HepG2 (cell line): Measurements from ENCODE around the gene EFNA2. TPM values are rescaled to one million over a fixed set of nuclear protein-coding genes. Genes with fewer than 3 reads are reported as not detected.

Source experiments
- ATAC-seq: fragments of 200-7000 bp; cut with Tn5 transposase; 3 replicates; pipeline ENCODE4 v1.9.1; 2020; ENCODE audit warnings: mild to moderate bottlenecking, moderate library complexity
- BruUV-seq: library from RNA; stranded (reverse); fragments of 400-500 nt; replicated peaks from 2 replicates; lab custom pipeline; 2021; lab: Mats Ljungman, UMichigan
- CTCF ChIA-PET: fragments of 300-600 bp; formaldehyde crosslinking; extraction: SDS; loops from one replicate; lab custom pipeline; 2021; ENCODE audit warnings: low total read pairs, inconsistent platforms, low intra/inter-chr PET ratio; lab: Yijun Ruan, JAX
- POLR2A ChIA-PET: fragments of 350-600 bp; sonication (Branson Sonifier 250); formaldehyde crosslinking; loops from one replicate; lab custom pipeline; 2020; ENCODE audit warnings: antibody characterized with exemption, inconsistent platforms; lab: Yijun Ruan, JAX
- DNase-seq: peaks from one replicate; pipeline ENCODE4 v3.0.0-alpha.2; 2015; ENCODE audit warnings: low spot score
- FAIRE-seq: peaks from 3 replicates; lab custom pipeline; 2011; peaks lifted over from hg19 to GRCh38; lab: Jason Lieb, UNC
- H2AFZ ChIP-seq: one replicate; pipeline ENCODE4 v1.6.1; 2011; ENCODE audit warnings: low read length, inconsistent platforms
- H3K27ac ChIP-seq: fragments of 300-600 bp; 3 replicates; pipeline ENCODE4 v1.8.0; 2011; ENCODE audit warnings: mixed run types, mild to moderate bottlenecking, mixed read lengths, low read length, inconsistent platforms; ENCODE audit not compliant: insufficient read depth; ENCODE audit errors: extremely low read length
- H3K27me3 ChIP-seq, 2 experiments: fragments of 200-600 bp in 1 of 2; 2 replicates in 1 of 2; 3 replicates in 1 of 2; pipeline versions ENCODE4 v1.6.0 to v1.8.0; 2011; ENCODE audit warnings: low read length in 2 of 2, mild to moderate bottlenecking in 2 of 2, moderate library complexity in 2 of 2, inconsistent platforms in 1 of 2; ENCODE audit not compliant: insufficient read depth in 2 of 2, control insufficient read depth in 1 of 2
- H3K36me3 ChIP-seq, 2 experiments: fragments of 200-600 bp in 1 of 2; replicated peaks in 1 of 2; 2 replicates in 1 of 2; 3 replicates in 1 of 2; pipeline versions ENCODE4 v1.5.1 to v1.8.0; 2011; ENCODE audit warnings: low read length in 2 of 2, inconsistent platforms in 1 of 2; ENCODE audit not compliant: insufficient read depth in 2 of 2, control insufficient read depth in 1 of 2
- H3K4me1 ChIP-seq: 2 replicates; pipeline ENCODE4 v1.5.1; 2012; ENCODE audit warnings: low read length, inconsistent platforms; ENCODE audit not compliant: insufficient read depth
- H3K4me2 ChIP-seq: 2 replicates; pipeline ENCODE4 v1.6.0; 2011; ENCODE audit warnings: low read depth, low read length, inconsistent platforms
- H3K4me3 ChIP-seq, 3 experiments: fragments of 200-600 bp in 1 of 3; sonication (generic), shearing (Covaris generic) in 1 of 3; replicated peaks in 1 of 3; 2 replicates each; pipeline ENCODE4 v1.5.1; 2011 to 2016; ENCODE audit warnings: low read length in 3 of 3, inconsistent platforms in 2 of 3, low read depth in 2 of 3, mild to moderate bottlenecking in 2 of 3, control low read depth in 1 of 3, mixed read lengths in 1 of 3; ENCODE audit not compliant: insufficient read depth in 1 of 3
- H3K79me2 ChIP-seq: one replicate; pipeline ENCODE4 v1.6.1; 2011; ENCODE audit warnings: low read length, inconsistent platforms; ENCODE audit not compliant: insufficient read depth
- H3K9ac ChIP-seq: 2 replicates; pipeline ENCODE4 v1.6.0; 2011; ENCODE audit warnings: mild to moderate bottlenecking, low read depth, low read length, inconsistent platforms; ENCODE audit not compliant: insufficient read depth
- H3K9me3 ChIP-seq: 2 replicates; pipeline ENCODE4 v1.5.1; 2012; ENCODE audit warnings: mild to moderate bottlenecking, low read length
- H4K20me1 ChIP-seq: 2 replicates; pipeline ENCODE4 v1.6.0; 2011; ENCODE audit warnings: inconsistent platforms, mild to moderate bottlenecking, low read length, moderate library complexity; ENCODE audit not compliant: insufficient read depth
- AGO2 ChIP-seq: fragments of 200-400 bp; formaldehyde crosslinking; optimal IDR thresholded peaks from 2 replicates; pipeline ENCODE3; 2017; ENCODE audit warnings: mild to moderate bottlenecking, low read depth, low read length, moderate library complexity
- EED ChIP-seq: sonication (generic); formaldehyde crosslinking; IDR thresholded peaks from 2 replicates; pipeline ENCODE4 v1.5.0; 2020; ENCODE audit warnings: mild to moderate bottlenecking, missing genetic modification reagents
- JUND ChIP-seq: sonication (generic); formaldehyde crosslinking; IDR thresholded peaks from 2 replicates; pipeline ENCODE4 v1.8.0; 2022; ENCODE audit warnings: mild to moderate bottlenecking, missing genetic modification reagents
- KAT8 ChIP-seq: IDR thresholded peaks from 2 replicates; pipeline ENCODE4 v1.6.1; 2016; ENCODE audit warnings: missing genetic modification reagents, missing compliant biosample characterization
- SP1 ChIP-seq, 2 experiments: fragments of 450-650 bp in 1 of 2; sonication (generic) in 1 of 2; formaldehyde crosslinking in 1 of 2; IDR thresholded peaks; 2 replicates each; pipeline versions ENCODE4 v1.4.0 to v1.6.1; 2016 to 2020; ENCODE audit warnings: missing genetic modification reagents in 1 of 2
- ZNF251 ChIP-seq: sonication (generic); formaldehyde crosslinking; IDR thresholded peaks from 2 replicates; pipeline ENCODE4 v1.9.0; 2021; ENCODE audit warnings: mild to moderate bottlenecking, missing genetic modification reagents
- WGBS: methylation state at CpG from one replicate; pipeline ENCODE4 v1.1.6; 2017; ENCODE audit warnings: low lambda C conversion rate; 5-methylcytosine and 5-hydroxymethylcytosine counted together
- in situ Hi-C: cut with HindIII; loops from 2 replicates; pipeline ENCODE4 v1.10.0; 2017; ENCODE audit warnings: low pct_unique_long_range_greater_than_20kb; ENCODE audit not compliant: extremely low pct_ligation_motif_present
- intact Hi-C: fragments of 100-400 bp; cut with micrococcal nuclease; formaldehyde crosslinking; loops from one replicate; pipeline ENCODE4 v1.10.0; 2022; ENCODE audit not compliant: unreplicated experiment
- polyA plus RNA-seq, 8 experiments: library from polyadenylated mRNA; depleted of rRNA in 3 of 8; stranded (reverse) in 7 of 8; unstranded in 1 of 8; fragments of >200 nt; fragmentation: Illumina TruSeq in 4 of 8; extraction: Trizol in 4 of 8; gene quantifications; 2 replicates each; pipeline versions ENCODE4 v1.2.1 to v1.2.3, GENCODE V29; 2011 to 2016; ENCODE audit warnings: low read depth in 4 of 8, missing spikeins in 1 of 8, mixed read lengths in 1 of 8; ENCODE audit not compliant: insufficient read depth in 1 of 8
- total RNA-seq, 5 experiments: library from RNA; depleted of rRNA; stranded (reverse); fragments of >200 nt; fragmentation: Illumina TruSeq; extraction: Trizol; gene quantifications; 2 replicates each; pipeline ENCODE4 v1.2.3, GENCODE V29; 2016; ENCODE audit warnings: low read depth in 1 of 5
- TF ChIP-seq, protein P1 (sequence below): sonication (generic); formaldehyde crosslinking; IDR thresholded peaks from 2 replicates; pipeline ENCODE4 v1.4.0; 2020; ENCODE audit warnings: missing genetic modification reagents, borderline replicate concordance

EFNA2 gene
- total and polyA plus RNA-seq, 2 of the 13 experiments (the other 11 are each of a cell fraction or from before 2014, with no cell fraction given): 6.0 to 9.9 TPM

DNA sequence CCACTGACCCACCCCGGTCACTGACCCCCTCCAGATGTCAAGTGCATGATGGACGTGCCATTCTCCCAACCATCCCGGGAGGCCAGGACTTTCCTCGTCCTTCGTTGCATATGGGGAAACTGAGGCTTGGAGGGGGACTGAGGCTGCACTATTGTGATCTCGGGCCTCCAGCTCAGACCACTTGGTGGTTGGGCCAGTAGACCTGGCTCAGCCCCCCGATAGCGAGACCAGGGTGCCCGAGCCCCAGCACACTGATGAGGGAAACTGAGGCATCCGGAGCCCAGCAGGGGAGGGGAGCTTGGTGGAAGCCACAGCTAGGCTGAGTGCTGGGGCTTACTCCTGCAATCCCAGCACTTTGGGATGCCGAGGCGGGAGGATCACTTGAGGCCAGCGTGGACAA lies 10.4 kb downstream of the EFNA2 start:
- BruUV-seq: no TSS peak
- in situ Hi-C loops (no loop called here), intact Hi-C loops (no loop called here)
- WGBS: 98% methylated on average over 11 of the region's 13 CpGs
- ChIA-PET CTCF (no interaction called here), POLR2A (no interaction called here)
- Histone ChIP-seq H2AFZ (no peak overlapping the region), H3K9me3 (no peaks in the 10 kb centered on the region), H3K27me3 (no peaks in the 10 kb centered on the region), H3K9ac (no peak overlapping the region), H3K4me3 (no peak overlapping the region), H3K79me2 (peaks cover 8% of the 10 kb centered on the region), H3K36me3 (peaks cover 0 to 2% of the 10 kb centered on the region in 2 experiments; a peak in 2 of 5 replicates), H3K4me1 (peaks cover 19% of the 10 kb centered on the region), H4K20me1 (no peaks in the 10 kb centered on the region), H3K4me2 (no peak overlapping the region), H3K27ac (no peak overlapping the region)
- ATAC-seq (no peak), FAIRE-seq (no peak), DNase-seq (no peak)
- TF ChIP-seq, protein P1, sequence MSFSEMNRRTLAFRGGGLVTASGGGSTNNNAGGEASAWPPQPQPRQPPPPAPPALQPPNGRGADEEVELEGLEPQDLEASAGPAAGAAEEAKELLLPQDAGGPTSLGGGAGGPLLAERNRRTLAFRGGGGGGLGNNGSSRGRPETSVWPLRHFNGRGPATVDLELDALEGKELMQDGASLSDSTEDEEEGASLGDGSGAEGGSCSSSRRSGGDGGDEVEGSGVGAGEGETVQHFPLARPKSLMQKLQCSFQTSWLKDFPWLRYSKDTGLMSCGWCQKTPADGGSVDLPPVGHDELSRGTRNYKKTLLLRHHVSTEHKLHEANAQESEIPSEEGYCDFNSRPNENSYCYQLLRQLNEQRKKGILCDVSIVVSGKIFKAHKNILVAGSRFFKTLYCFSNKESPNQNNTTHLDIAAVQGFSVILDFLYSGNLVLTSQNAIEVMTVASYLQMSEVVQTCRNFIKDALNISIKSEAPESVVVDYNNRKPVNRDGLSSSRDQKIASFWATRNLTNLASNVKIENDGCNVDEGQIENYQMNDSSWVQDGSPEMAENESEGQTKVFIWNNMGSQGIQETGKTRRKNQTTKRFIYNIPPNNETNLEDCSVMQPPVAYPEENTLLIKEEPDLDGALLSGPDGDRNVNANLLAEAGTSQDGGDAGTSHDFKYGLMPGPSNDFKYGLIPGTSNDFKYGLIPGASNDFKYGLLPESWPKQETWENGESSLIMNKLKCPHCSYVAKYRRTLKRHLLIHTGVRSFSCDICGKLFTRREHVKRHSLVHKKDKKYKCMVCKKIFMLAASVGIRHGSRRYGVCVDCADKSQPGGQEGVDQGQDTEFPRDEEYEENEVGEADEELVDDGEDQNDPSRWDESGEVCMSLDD (CRISPR knock-in tag): no peak
- TF ChIP-seq ZNF251 (CRISPR knock-in tag) (no peak), KAT8 (CRISPR knock-in tag) (no peak), SP1 (IDR thresholded peaks at IDR 0.05) (no peak), SP1 (CRISPR knock-in tag; IDR thresholded peaks at IDR 0.05) (peak; percentile 50)

DNA sequence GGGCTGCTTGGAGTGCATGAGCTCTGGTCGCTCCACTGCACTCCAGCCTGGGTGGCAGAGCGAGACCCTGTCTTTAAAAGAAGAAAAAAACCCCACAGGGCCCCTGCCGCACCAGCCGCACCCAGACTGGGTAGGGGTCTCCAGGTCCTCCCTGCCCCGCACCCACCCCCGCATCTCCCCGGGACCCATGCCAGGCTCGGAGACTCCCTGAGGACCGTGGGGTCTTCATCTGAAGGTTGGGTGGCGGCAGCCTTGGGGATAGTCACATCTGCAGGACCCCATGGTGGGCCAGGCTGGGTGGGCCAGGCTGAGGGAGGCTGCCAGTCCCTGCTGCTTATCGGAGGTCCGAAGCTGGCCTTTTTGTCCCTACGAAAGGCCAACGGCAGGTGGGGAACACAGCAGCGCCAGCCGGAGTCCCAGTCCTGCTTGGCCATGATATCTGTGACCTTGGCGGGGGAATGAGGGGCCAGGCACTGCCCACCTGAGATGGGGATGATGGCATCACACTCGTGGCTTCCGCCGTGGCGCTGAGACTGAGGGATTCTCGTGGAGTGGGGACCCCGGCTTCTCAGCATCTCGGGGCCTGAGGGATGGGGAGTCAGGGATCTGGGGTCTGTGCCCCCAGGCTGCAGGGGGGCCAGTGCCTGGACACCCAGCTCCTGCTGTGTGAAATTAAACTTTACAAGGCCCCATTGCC lies 11.1 kb downstream of the EFNA2 start:
- peaks cover 6% of the 10 kb centered on the region for H3K79me2 ChIP-seq
- H3K4me2 ChIP-seq: no peak overlapping the region
- H3K4me1 ChIP-seq: peaks cover 13% of the 10 kb centered on the region
- in situ Hi-C loops: no loop called here
- DNase-seq (no peak), ATAC-seq (no peak), FAIRE-seq (no peak)
- 99% methylated on average over 10 of the region's 24 CpGs for WGBS
- H3K27me3 ChIP-seq: no peaks in the 10 kb centered on the region
- TF ChIP-seq EED: no peak
- peak; percentile 32 for TF ChIP-seq AGO2
- TF ChIP-seq JUND (CRISPR knock-in tag): no peak
- peaks cover 0 to 2% of the 10 kb centered on the region in 2 experiments; a peak in 2 of 5 replicates for H3K36me3 ChIP-seq
- H2AFZ ChIP-seq: no peak overlapping the region
- H3K4me3 ChIP-seq: no peak overlapping the region
- H3K9ac ChIP-seq: no peak overlapping the region
- POLR2A ChIA-PET: no interaction called here
- CTCF ChIA-PET: no interaction called here
- intact Hi-C loops: no loop called here
- no TSS peak for BruUV-seq
- no peak overlapping the region for H3K27ac ChIP-seq
- no peaks in the 10 kb centered on the region for H3K9me3 ChIP-seq
- no peaks in the 10 kb centered on the region for H4K20me1 ChIP-seq
